Neural progenitor cell (in vitro differentiated cells): ENCODE results near the gene PNKP.

Experiments used
- EZH2 ChIP-seq: fragments of 200-600 bp; sonication (generic); IDR thresholded peaks from 2 replicates; pipeline ENCODE4 v1.6.1; 2017; ENCODE audit warnings: antibody characterized with exemption, mild to moderate bottlenecking, moderate library complexity
- EZH2phosphoT487 ChIP-seq: fragments of 200-600 bp; sonication (generic); IDR thresholded peaks from 2 replicates; pipeline ENCODE4 v1.6.1; 2017; ENCODE audit warnings: antibody characterized with exemption
- TF ChIP-seq, protein P1 (sequence below): fragments of 200-600 bp; sonication (generic); IDR thresholded peaks from 2 replicates; pipeline ENCODE4 v1.5.1; 2017; ENCODE audit warnings: antibody characterized with exemption, mild to moderate bottlenecking

DNA sequence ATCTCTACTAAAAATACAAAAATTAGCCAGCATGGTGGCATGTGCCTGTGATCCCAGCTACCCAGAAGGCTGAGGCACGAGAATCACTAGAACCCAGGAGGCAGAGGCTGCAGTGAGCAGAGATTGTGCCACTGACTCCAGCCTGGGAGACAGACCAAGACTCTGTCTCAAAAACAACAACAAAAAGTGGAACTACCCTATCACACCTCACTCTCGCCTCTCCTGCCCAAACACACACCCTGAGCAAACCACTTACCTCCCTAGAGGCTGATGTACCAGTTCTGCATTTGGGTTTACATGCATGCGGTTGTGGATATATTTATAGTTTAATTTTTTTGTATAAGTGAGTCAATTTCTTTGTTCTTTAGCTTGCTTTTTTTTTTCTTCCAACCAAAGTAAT is 24.1 kb downstream of the PNKP start:
- TF ChIP-seq, protein P1, sequence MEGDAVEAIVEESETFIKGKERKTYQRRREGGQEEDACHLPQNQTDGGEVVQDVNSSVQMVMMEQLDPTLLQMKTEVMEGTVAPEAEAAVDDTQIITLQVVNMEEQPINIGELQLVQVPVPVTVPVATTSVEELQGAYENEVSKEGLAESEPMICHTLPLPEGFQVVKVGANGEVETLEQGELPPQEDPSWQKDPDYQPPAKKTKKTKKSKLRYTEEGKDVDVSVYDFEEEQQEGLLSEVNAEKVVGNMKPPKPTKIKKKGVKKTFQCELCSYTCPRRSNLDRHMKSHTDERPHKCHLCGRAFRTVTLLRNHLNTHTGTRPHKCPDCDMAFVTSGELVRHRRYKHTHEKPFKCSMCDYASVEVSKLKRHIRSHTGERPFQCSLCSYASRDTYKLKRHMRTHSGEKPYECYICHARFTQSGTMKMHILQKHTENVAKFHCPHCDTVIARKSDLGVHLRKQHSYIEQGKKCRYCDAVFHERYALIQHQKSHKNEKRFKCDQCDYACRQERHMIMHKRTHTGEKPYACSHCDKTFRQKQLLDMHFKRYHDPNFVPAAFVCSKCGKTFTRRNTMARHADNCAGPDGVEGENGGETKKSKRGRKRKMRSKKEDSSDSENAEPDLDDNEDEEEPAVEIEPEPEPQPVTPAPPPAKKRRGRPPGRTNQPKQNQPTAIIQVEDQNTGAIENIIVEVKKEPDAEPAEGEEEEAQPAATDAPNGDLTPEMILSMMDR, result no peak
- no peak for TF ChIP-seq EZH2
- no peak for TF ChIP-seq EZH2phosphoT487
